Measurements from ENCODE around the gene RHNO1.
A peak's percentile ranks its signal among the peaks of the same experiment; 100 is the strongest.

Gene RHNO1

DNA sequence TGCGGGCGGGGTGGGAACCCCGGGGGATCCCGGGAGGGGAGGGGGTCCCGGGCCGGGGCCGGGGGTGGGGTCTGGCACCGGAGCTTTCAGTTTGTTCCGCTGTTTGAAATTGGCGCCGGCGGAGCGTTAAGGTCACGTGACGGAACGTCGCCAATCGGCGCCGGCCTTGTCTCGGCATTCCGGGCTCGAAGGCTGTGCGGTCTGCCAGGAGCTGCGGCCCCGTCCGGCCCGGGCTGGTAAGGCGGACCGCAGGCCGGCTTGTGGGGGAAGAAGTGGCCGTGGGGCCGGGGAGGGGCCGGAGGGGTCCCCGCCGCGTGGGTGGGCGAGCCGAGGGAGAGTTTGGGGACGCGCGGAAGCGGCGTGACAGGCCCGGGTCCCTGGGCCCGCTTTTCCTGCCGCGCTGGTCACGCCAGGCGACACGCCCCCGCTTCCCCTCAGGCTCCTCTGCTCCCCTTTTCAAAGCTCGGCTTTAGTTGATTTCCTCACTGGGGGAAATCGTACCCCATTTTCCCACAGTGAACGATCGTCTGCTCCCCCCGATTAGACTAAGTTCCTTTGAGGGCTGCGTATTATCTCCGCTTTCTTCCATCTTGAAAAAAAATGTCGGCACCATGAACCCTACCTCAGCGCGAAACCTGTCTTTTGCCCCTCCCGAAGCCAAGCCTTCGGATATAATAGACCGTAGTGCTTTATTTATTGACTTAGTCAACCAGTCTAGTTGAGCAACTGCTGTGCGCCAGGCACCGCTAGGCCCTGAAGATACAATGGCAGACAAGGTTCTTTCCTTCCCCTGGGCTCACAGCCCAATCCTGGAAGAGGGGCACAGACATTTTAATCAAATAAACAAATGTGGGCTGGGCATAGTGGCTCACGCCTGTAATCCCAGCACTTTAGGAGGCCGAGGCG is at the start of gene RHNO1, which contains the start of gene FOXM1:
TSS of gene RHNO1 (plus strand) at position 177 of the 906 bp plus-strand sequence. CDS start 8,144 bp downstream, outside the sequence.
TSS of gene FOXM1 (minus strand) at position 128 of the 906 bp plus-strand sequence. CDS start 2,696 bp downstream, outside the sequence.
- no peaks in the 10 kb centered on the region for H3K36me3 ChIP-seq (ENCODE audit: control insufficient read depth in 2 of 2, insufficient read depth in 2 of 2, low read length in 2 of 2)
- peak within 1 kb of the TSS; percentile 93 to 96 for H3K9ac ChIP-seq (ENCODE audit: low read length in 2 of 2)
- peaks cover 19% of the 10 kb centered on the region for H3K4me1 ChIP-seq (ENCODE audit: control insufficient read depth, insufficient read depth, low read length)
- peak within 1 kb of the TSS; percentile 92 to 94 for H3K4me3 ChIP-seq (ENCODE audit: low read length in 2 of 2)
- no peaks in the 10 kb centered on the region for H3K9me3 ChIP-seq (ENCODE audit: control insufficient read depth in 2 of 2, low read length in 2 of 2)
- H3K27ac ChIP-seq (ENCODE audit: low read length) = peak within 1 kb of the TSS; percentile 86
- H3K27me3 ChIP-seq (ENCODE audit: control insufficient read depth in 1 of 2, insufficient read depth in 2 of 2, low read length in 2 of 2) = no peaks in the 10 kb centered on the region

DNA sequence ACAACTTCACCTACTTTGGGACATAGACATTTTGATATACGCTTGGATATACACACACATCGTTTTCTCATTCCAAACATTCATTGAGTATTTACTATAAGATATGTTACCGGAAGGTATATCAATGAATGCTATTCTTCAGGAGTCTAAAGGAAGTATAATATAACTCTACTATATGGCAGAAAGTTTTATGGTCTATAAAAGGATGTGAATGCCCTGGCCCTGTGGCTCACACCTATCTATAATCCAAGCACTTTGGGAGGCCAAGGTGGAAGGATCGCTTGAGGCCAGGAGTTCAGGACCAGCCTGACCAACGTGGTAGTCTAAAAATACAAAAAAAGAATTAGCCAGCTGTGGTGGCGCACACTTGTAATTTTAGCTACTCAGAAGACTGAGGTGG is 47.7 kb upstream of the RHNO1 start:
- peaks cover 5% of the 10 kb centered on the region for H3K4me1 ChIP-seq (ENCODE audit: control insufficient read depth, insufficient read depth, low read length)
- no peak overlapping the region for H3K9ac ChIP-seq (ENCODE audit: low read length in 2 of 2)
- no peak overlapping the region for H3K27ac ChIP-seq (ENCODE audit: low read length)
- peaks cover 40 to 41% of the 10 kb centered on the region in 2 donors for H3K36me3 ChIP-seq (ENCODE audit: control insufficient read depth in 2 of 2, insufficient read depth in 2 of 2, low read length in 2 of 2)
- H3K4me3 ChIP-seq (ENCODE audit: low read length in 2 of 2) = no peak overlapping the region
- H3K27me3 ChIP-seq (ENCODE audit: control insufficient read depth in 1 of 2, insufficient read depth in 2 of 2, low read length in 2 of 2) = no peaks in the 10 kb centered on the region
- H3K9me3 ChIP-seq (ENCODE audit: control insufficient read depth in 2 of 2, low read length in 2 of 2) = no peaks in the 10 kb centered on the region

DNA sequence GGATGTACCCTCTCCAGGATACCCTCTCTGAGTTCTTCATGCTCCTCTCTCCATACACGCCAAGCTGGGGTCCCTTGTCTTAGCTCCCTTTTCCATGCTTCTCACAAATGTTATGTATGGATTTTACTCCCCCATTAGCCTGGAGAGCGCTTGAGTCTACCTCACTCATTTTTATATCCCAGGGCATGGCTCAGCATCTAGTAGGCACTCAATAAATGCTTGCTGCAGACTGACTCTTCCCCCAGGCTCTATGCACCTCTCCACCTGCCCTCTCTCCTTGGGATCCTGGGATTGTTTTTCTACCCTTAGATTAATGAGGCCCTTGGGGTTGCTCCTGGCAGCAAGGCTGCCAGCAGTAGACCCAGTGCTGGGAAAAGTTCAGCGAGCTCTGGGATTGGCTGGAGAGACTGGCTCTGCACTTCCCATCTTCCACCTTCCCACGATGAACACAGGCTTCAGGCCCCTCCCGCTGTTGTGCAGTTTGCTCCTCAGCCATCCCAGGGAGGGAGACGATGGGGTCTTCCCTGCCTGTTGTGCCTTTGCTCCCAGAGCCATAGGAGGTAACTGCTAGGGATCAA is 44.4 kb upstream of the RHNO1 start:
- Histone ChIP-seq H3K9ac (ENCODE audit: low read length in 2 of 2) (no peak overlapping the region), H3K27me3 (ENCODE audit: control insufficient read depth in 1 of 2, insufficient read depth in 2 of 2, low read length in 2 of 2) (no peaks in the 10 kb centered on the region), H3K36me3 (ENCODE audit: control insufficient read depth in 2 of 2, insufficient read depth in 2 of 2, low read length in 2 of 2) (peaks cover 8 to 12% of the 10 kb centered on the region in 2 donors), H3K27ac (ENCODE audit: low read length) (no peak overlapping the region), H3K4me1 (ENCODE audit: control insufficient read depth, insufficient read depth, low read length) (peaks cover 18% of the 10 kb centered on the region), H3K9me3 (ENCODE audit: control insufficient read depth in 2 of 2, low read length in 2 of 2) (no peaks in the 10 kb centered on the region), H3K4me3 (ENCODE audit: low read length in 2 of 2) (no peak overlapping the region)

- Histone ChIP-seq H3K4me3 (ENCODE audit: low read length in 2 of 2) (no peak overlapping the region), H3K27ac (ENCODE audit: low read length) (no peak overlapping the region), H3K4me1 (ENCODE audit: control insufficient read depth, insufficient read depth, low read length) (peaks cover 18% of the 10 kb centered on the region), H3K36me3 (ENCODE audit: control insufficient read depth in 2 of 2, insufficient read depth in 2 of 2, low read length in 2 of 2) (peaks cover 4 to 9% of the 10 kb centered on the region in 2 donors), H3K9ac (ENCODE audit: low read length in 2 of 2) (no peak overlapping the region), H3K27me3 (ENCODE audit: control insufficient read depth in 1 of 2, insufficient read depth in 2 of 2, low read length in 2 of 2) (no peaks in the 10 kb centered on the region), H3K9me3 (ENCODE audit: control insufficient read depth in 2 of 2, low read length in 2 of 2) (no peaks in the 10 kb centered on the region)
Measured at GRCh38 chr12:2833327-2833726, 43.7 kb upstream of the RHNO1 start.

DNA sequence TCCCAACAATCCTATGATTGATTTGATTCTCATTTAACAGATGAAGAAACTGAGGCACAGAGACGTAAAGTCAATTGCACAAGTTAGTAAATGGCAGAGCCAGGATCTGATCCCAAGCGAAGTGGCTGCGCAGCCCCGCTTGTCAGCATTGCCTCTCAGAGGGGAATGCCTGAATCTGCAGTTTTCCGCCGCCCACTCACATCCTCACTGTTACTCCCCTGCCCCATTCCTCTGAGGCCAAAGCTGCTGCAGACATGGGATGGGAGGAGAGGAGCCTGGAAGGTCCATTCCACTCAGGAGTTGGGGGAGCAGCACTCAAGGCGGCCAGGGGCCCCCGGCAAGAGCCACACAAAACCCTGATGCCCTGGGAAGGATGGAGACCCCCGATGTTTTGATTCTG is 43.2 kb upstream of the RHNO1 start:
- no peaks in the 10 kb centered on the region for H3K9me3 ChIP-seq (ENCODE audit: control insufficient read depth in 2 of 2, low read length in 2 of 2)
- peaks cover 4 to 8% of the 10 kb centered on the region in 2 donors for H3K36me3 ChIP-seq (ENCODE audit: control insufficient read depth in 2 of 2, insufficient read depth in 2 of 2, low read length in 2 of 2)
- peaks cover 18% of the 10 kb centered on the region for H3K4me1 ChIP-seq (ENCODE audit: control insufficient read depth, insufficient read depth, low read length)
- peak overlapping the region; percentile 6 for H3K27ac ChIP-seq (ENCODE audit: low read length)
- peak overlapping the region in 1 of 2 donors; percentile 64 for H3K4me3 ChIP-seq (ENCODE audit: low read length in 2 of 2)
- no peak overlapping the region for H3K9ac ChIP-seq (ENCODE audit: low read length in 2 of 2)
- H3K27me3 ChIP-seq (ENCODE audit: control insufficient read depth in 1 of 2, insufficient read depth in 2 of 2, low read length in 2 of 2) = no peaks in the 10 kb centered on the region

DNA sequence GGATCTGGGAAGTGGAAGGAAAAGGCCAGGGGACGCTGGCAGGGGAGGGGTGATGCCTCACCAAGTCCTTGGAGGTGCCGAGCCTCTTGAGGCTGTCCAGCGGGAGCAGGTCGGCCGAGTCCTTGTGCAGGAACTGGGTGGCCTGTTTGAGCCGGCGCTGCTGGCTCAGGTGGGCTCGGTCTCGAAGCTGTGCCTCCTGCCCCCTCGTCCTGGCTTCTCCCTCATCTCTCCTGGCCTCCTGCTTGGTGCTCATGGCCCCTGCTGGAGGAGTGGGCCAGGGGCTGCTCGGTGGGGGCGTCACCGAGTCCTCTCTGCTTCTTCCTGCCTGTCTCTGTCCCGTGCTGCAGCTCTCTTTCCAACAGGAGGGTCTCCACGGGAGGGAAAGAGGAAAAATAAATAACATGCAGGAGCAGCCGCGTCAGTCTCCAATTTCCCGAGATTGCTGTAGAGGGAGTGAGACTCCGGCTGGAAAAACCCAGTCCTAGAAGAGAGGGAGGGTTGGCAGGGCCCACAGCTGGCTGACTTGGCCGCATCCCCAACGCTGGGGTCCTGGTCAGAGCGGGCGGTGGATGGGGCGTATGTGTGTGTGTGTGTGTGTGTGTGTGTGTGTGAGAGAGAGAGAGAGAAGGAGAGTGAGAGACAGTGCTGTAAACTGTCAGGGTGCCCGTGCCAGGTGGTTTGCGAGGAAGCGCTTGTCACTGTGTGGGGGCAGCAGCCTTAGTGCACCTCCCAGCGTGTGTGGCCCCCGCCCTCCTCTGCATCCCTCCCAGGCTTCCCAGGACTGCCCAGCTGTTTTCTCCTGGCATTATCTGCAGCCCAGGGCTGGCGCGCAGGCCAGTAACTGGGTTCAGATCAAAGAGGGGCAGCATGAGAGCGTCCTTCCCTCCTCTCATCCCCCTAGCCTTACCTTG is 42.2 kb upstream of the RHNO1 start, which contains the start of gene NRIP2:
TSS of gene NRIP2 (minus strand) at position 455 of the 911 bp plus-strand sequence. CDS start at position 403, 52 bp downstream.
- H3K9ac ChIP-seq (ENCODE audit: low read length in 2 of 2) = peak within 1 kb of the TSS in 1 of 2 donors; percentile 36
- no peaks in the 10 kb centered on the region for H3K27me3 ChIP-seq (ENCODE audit: control insufficient read depth in 1 of 2, insufficient read depth in 2 of 2, low read length in 2 of 2)
- peaks cover 18% of the 10 kb centered on the region for H3K4me1 ChIP-seq (ENCODE audit: control insufficient read depth, insufficient read depth, low read length)
- no peaks in the 10 kb centered on the region for H3K9me3 ChIP-seq (ENCODE audit: control insufficient read depth in 2 of 2, low read length in 2 of 2)
- H3K27ac ChIP-seq (ENCODE audit: low read length) = peak within 1 kb of the TSS; percentile 6
- H3K4me3 ChIP-seq (ENCODE audit: low read length in 2 of 2) = peak within 1 kb of the TSS; percentile 42 to 64
- peaks cover 4 to 8% of the 10 kb centered on the region in 2 donors for H3K36me3 ChIP-seq (ENCODE audit: control insufficient read depth in 2 of 2, insufficient read depth in 2 of 2, low read length in 2 of 2)

- Histone ChIP-seq H3K9me3 (ENCODE audit: control insufficient read depth in 2 of 2, low read length in 2 of 2) (no peaks in the 10 kb centered on the region), H3K36me3 (ENCODE audit: control insufficient read depth in 2 of 2, insufficient read depth in 2 of 2, low read length in 2 of 2) (peaks cover 3 to 4% of the 10 kb centered on the region in 2 donors), H3K4me3 (ENCODE audit: low read length in 2 of 2) (no peak overlapping the region), H3K27me3 (ENCODE audit: control insufficient read depth in 1 of 2, insufficient read depth in 2 of 2, low read length in 2 of 2) (no peaks in the 10 kb centered on the region), H3K27ac (ENCODE audit: low read length) (no peak overlapping the region), H3K9ac (ENCODE audit: low read length in 2 of 2) (no peak overlapping the region), H3K4me1 (ENCODE audit: control insufficient read depth, insufficient read depth, low read length) (peaks cover 19% of the 10 kb centered on the region)
Measured at GRCh38 chr12:2835691-2836403, 41.2 kb upstream of the RHNO1 start.

DNA sequence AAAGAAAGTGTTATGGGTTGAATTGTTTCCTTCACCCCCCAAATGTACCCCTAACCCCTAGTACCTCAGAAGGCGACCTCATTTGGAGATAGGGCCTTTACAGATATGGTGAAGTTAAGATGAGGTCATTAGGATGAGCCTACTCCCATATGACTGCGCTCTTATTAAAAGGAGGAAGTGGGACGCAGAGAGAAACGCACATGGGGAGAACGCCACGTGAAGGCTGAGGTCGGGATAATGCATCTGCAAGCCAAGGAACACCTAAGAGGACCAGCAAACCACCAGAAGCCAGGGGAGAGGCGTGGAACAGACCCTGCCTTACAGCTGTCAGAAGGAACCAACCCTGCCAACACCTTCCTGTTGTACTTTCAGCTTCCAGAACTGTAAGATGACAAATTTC is 40.4 kb upstream of the RHNO1 start:
- no peak overlapping the region for H3K4me3 ChIP-seq (ENCODE audit: low read length in 2 of 2)
- H3K9me3 ChIP-seq (ENCODE audit: control insufficient read depth in 2 of 2, low read length in 2 of 2) = no peaks in the 10 kb centered on the region
- H3K4me1 ChIP-seq (ENCODE audit: control insufficient read depth, insufficient read depth, low read length) = peaks cover 26% of the 10 kb centered on the region
- H3K36me3 ChIP-seq (ENCODE audit: control insufficient read depth in 2 of 2, insufficient read depth in 2 of 2, low read length in 2 of 2) = peaks cover 2 to 4% of the 10 kb centered on the region in 2 donors
- no peak overlapping the region for H3K27ac ChIP-seq (ENCODE audit: low read length)
- no peak overlapping the region for H3K9ac ChIP-seq (ENCODE audit: low read length in 2 of 2)
- no peaks in the 10 kb centered on the region for H3K27me3 ChIP-seq (ENCODE audit: control insufficient read depth in 1 of 2, insufficient read depth in 2 of 2, low read length in 2 of 2)

- peaks cover 8% of the 10 kb centered on the region for H3K4me1 ChIP-seq (ENCODE audit: control insufficient read depth, insufficient read depth, low read length)
- no peak overlapping the region for H3K4me3 ChIP-seq (ENCODE audit: low read length in 2 of 2)
- no peak overlapping the region for H3K9ac ChIP-seq (ENCODE audit: low read length in 2 of 2)
- H3K9me3 ChIP-seq (ENCODE audit: control insufficient read depth in 2 of 2, low read length in 2 of 2) = no peaks in the 10 kb centered on the region
- no peak overlapping the region for H3K27ac ChIP-seq (ENCODE audit: low read length)
- no peaks in the 10 kb centered on the region for H3K36me3 ChIP-seq (ENCODE audit: control insufficient read depth in 2 of 2, insufficient read depth in 2 of 2, low read length in 2 of 2)
- no peaks in the 10 kb centered on the region for H3K27me3 ChIP-seq (ENCODE audit: control insufficient read depth in 1 of 2, insufficient read depth in 2 of 2, low read length in 2 of 2)
Measured at GRCh38 chr12:2841056-2841650, 35.9 kb upstream of the RHNO1 start.
